NOMO-1 treated with dmso at 0.1 percent for 144 hours (cell line): Measurements from ENCODE around the gene EIF4H.
A peak's percentile ranks its signal among the peaks of the same experiment; 100 is the strongest.
"Not testable (repeated sequence)": the region's sequence is repeated elsewhere in the genome, so short reads cannot be mapped to it uniquely, and the experiment has no call there.

Experiments
- DNase-seq: peaks from one replicate; lab custom pipeline; 2025; ENCODE audit not compliant: unreplicated experiment; lab: John Stamatoyannopoulos, UW

The EIF4H gene

GRCh38 chr7:74174606-74175082 is 488 bp downstream of the EIF4H start:
- DNase-seq = peak; percentile 51

- peak; percentile 18 for DNase-seq
Measured at GRCh38 chr7:74175340-74175739, 1.2 kb downstream of the EIF4H start.

- DNase-seq = no peak
Measured at GRCh38 chr7:74176555-74176954, 2.4 kb downstream of the EIF4H start.

GRCh38 chr7:74178632-74179031 is 4.5 kb downstream of the EIF4H start:
- DNase-seq = no peak

GRCh38 chr7:74179935-74180604 is 5.9 kb downstream of the EIF4H start:
- DNase-seq = no peak

GRCh38 chr7:74180866-74181265 is 6.7 kb downstream of the EIF4H start:
- no peak for DNase-seq

GRCh38 chr7:74181821-74182220 is 7.7 kb downstream of the EIF4H start:
- DNase-seq = no peak

- DNase-seq = no peak
Measured at GRCh38 chr7:74182453-74183090, 8.4 kb downstream of the EIF4H start.

- no peak for DNase-seq
Measured at GRCh38 chr7:74183142-74183541, 9.0 kb downstream of the EIF4H start.

GRCh38 chr7:74183653-74184450 is 9.7 kb downstream of the EIF4H start:
- peak; percentile 36 for DNase-seq

- no peak for DNase-seq
Measured at GRCh38 chr7:74185016-74185415, 10.9 kb downstream of the EIF4H start.

- DNase-seq = no peak
Measured at GRCh38 chr7:74185636-74186035, 11.5 kb downstream of the EIF4H start.

GRCh38 chr7:74187915-74188675 is 13.9 kb downstream of the EIF4H start:
- no peak for DNase-seq

GRCh38 chr7:74190259-74190658 is 16.1 kb downstream of the EIF4H start:
- DNase-seq = no peak

GRCh38 chr7:74191231-74191630 is 17.1 kb downstream of the EIF4H start:
- DNase-seq = no peak

GRCh38 chr7:74193054-74193453 is 18.9 kb downstream of the EIF4H start:
- DNase-seq = no peak

- DNase-seq = no peak
Measured at GRCh38 chr7:74193913-74194312, 19.8 kb downstream of the EIF4H start.

- no peak for DNase-seq
Measured at GRCh38 chr7:74194686-74195085, 20.5 kb downstream of the EIF4H start.

- not testable (repeated sequence) for DNase-seq
Measured at GRCh38 chr7:74195139-74195860, 21.1 kb downstream of the EIF4H start.

- DNase-seq = not testable (repeated sequence)
Measured at GRCh38 chr7:74195968-74196654, 22.0 kb downstream of the EIF4H start.
